ENCODE measurements around the gene SET. TPM values are rescaled to one million over a fixed set of nuclear protein-coding genes. Genes with fewer than 3 reads are reported as not detected.
A peak's percentile ranks its signal among the peaks of the same experiment; 100 is the strongest.

The SET gene
- polyA plus RNA-seq, 1 of the 3 experiments (the other 2 are of a cell fraction): 64.6 TPM

- no peaks in the 10 kb centered on the region for H3K36me3 ChIP-seq (replicated peaks in 1 of 2; ENCODE audit: control insufficient read depth in 1 of 2, insufficient read depth in 2 of 2, low read length in 1 of 2)
- no peaks in the 10 kb centered on the region for H3F3A ChIP-seq (replicated peaks; ENCODE audit: insufficient read depth)
- no peaks in the 10 kb centered on the region for H3K27me3 ChIP-seq (ENCODE audit: insufficient read depth)
- H3K4me1 ChIP-seq (ENCODE audit: control insufficient read depth in 1 of 2, insufficient read depth in 2 of 2, low read depth in 1 of 2, low read length in 1 of 2): peaks cover 0 to 3% of the 10 kb centered on the region in 2 experiments; a peak in 1 of 4 replicates
- no peak for TF ChIP-seq IRF3 (IDR thresholded peaks at IDR 0.05; ENCODE audit: low read depth, low read length)
- no peak for TF ChIP-seq ZBTB33 (IDR thresholded peaks at IDR 0.05; ENCODE audit: borderline replicate concordance, low read depth)
- TF ChIP-seq FOXJ3 (CRISPR knock-in tag; IDR thresholded peaks at IDR 0.05): no peak
- no peak for TF ChIP-seq TEAD4 (IDR thresholded peaks at IDR 0.05; ENCODE audit: borderline replicate concordance, insufficient read depth)
- TF ChIP-seq, protein P1, sequence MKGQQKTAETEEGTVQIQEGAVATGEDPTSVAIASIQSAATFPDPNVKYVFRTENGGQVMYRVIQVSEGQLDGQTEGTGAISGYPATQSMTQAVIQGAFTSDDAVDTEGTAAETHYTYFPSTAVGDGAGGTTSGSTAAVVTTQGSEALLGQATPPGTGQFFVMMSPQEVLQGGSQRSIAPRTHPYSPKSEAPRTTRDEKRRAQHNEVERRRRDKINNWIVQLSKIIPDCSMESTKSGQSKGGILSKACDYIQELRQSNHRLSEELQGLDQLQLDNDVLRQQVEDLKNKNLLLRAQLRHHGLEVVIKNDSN (IDR thresholded peaks at IDR 0.05; ENCODE audit: borderline replicate concordance, low read depth): no peak
- no peak for TF ChIP-seq YY1 (IDR thresholded peaks at IDR 0.05; ENCODE audit: low read depth)
- no peak for TF ChIP-seq FOSL2 (IDR thresholded peaks at IDR 0.05; ENCODE audit: borderline replicate concordance, low read depth)
- no peak for TF ChIP-seq SMC3 (IDR thresholded peaks at IDR 0.05; ENCODE audit: low read depth, low read length)
- TF ChIP-seq POLR2AphosphoS5 (IDR thresholded peaks at IDR 0.05; ENCODE audit: low read depth, low read length): no peak
- no peak for TF ChIP-seq TCF12 (IDR thresholded peaks at IDR 0.05)
- TF ChIP-seq RAD21 (IDR thresholded peaks at IDR 0.05; ENCODE audit: low read length): no peak
- TF ChIP-seq RFX5 (IDR thresholded peaks at IDR 0.05; ENCODE audit: low read length): no peak
- no peak for TF ChIP-seq FOXM1 (IDR thresholded peaks at IDR 0.05; ENCODE audit: low read depth)
- H3K9me2 ChIP-seq: no peaks in the 10 kb centered on the region
- no peak overlapping the region for H3K4me2 ChIP-seq
- no peaks in the 10 kb centered on the region for H3K9me3 ChIP-seq
- no peak overlapping the region for H3K27ac ChIP-seq (ENCODE audit: low read depth in 2 of 2, low read length in 1 of 2)
- DNase-seq: no peak
- H4K20me1 ChIP-seq (ENCODE audit: insufficient read depth): no peaks in the 10 kb centered on the region
- H3K4me3 ChIP-seq (ENCODE audit: low read depth in 2 of 2, low read length in 1 of 2): no peak overlapping the region
- no peak overlapping the region for H3K9ac ChIP-seq
- ChIA-PET POLR2A (no interaction called here), CTCF (interaction anchor here (2.1 to 2.6 kb wide), 2 partner anchors 11 to 13 kb away, joined by 7 to 14 read pairs; partner anchors contain the start of gene PKN3)
- H2AFZ ChIP-seq (ENCODE audit: low read depth): no peak overlapping the region
- H3K79me2 ChIP-seq (ENCODE audit: insufficient read depth): no peaks in the 10 kb centered on the region
- WGBS (ENCODE audit: low lambda C conversion rate): 86% methylated on average over 5 of the region's 6 CpGs
Observed at GRCh38 chr9:128715436-128715750, 26.4 kb downstream of the SET start.

- Histone ChIP-seq H3K4me2 (no peak overlapping the region), H3K9ac (no peak overlapping the region), H3K36me3 (replicated peaks in 1 of 2; ENCODE audit: control insufficient read depth in 1 of 2, insufficient read depth in 2 of 2, low read length in 1 of 2) (peaks cover 0 to 7% of the 10 kb centered on the region in 2 experiments), H4K20me1 (ENCODE audit: insufficient read depth) (no peaks in the 10 kb centered on the region), H3K9me3 (no peaks in the 10 kb centered on the region), H3K4me1 (ENCODE audit: control insufficient read depth in 1 of 2, insufficient read depth in 2 of 2, low read depth in 1 of 2, low read length in 1 of 2) (peaks cover 0 to 3% of the 10 kb centered on the region in 2 experiments; a peak in 1 of 4 replicates), H3F3A (replicated peaks; ENCODE audit: insufficient read depth) (no peaks in the 10 kb centered on the region), H3K4me3 (ENCODE audit: low read depth in 2 of 2, low read length in 1 of 2) (no peak overlapping the region), H3K27me3 (ENCODE audit: insufficient read depth) (no peaks in the 10 kb centered on the region), H2AFZ (ENCODE audit: low read depth) (no peak overlapping the region), H3K79me2 (ENCODE audit: insufficient read depth) (no peaks in the 10 kb centered on the region), H3K27ac (ENCODE audit: low read depth in 2 of 2, low read length in 1 of 2) (no peak overlapping the region), H3K9me2 (no peaks in the 10 kb centered on the region)
- peak; percentile 30 for DNase-seq
- ChIA-PET CTCF (interaction anchor here (0.7 to 2.6 kb wide), 3 partner anchors 13 to 69 kb away, joined by 3 to 14 read pairs (median 7); partner anchors contain the start of gene PKN3), POLR2A (interaction anchor here (0.7 kb wide), 1 partner anchor 54 kb away, joined by 7 read pairs; no protein-coding TSS in a partner anchor)
- 83% methylated on average over 6 of the region's 7 CpGs for WGBS (ENCODE audit: low lambda C conversion rate)
- TF ChIP-seq RFX5 (IDR thresholded peaks at IDR 0.05; ENCODE audit: low read length): no peak
- TF ChIP-seq TAF1 (IDR thresholded peaks at IDR 0.05; ENCODE audit: borderline replicate concordance, low read depth, low read length): no peak
- no peak for TF ChIP-seq RAD21 (IDR thresholded peaks at IDR 0.05; ENCODE audit: low read length)
- TF ChIP-seq GABPA (IDR thresholded peaks at IDR 0.05; ENCODE audit: low read depth): no peak
- TF ChIP-seq IRF3 (IDR thresholded peaks at IDR 0.05; ENCODE audit: low read depth, low read length): no peak
- TF ChIP-seq NRF1 (IDR thresholded peaks at IDR 0.05; ENCODE audit: low read depth, low read length): no peak
- TF ChIP-seq EP300 (IDR thresholded peaks at IDR 0.05; ENCODE audit: borderline replicate concordance in 1 of 2, low read depth in 1 of 2, low read length in 1 of 2): no peak
- TF ChIP-seq, protein P1 (IDR thresholded peaks at IDR 0.05; ENCODE audit: borderline replicate concordance, low read depth): no peak
- no peak for TF ChIP-seq RCOR1 (IDR thresholded peaks at IDR 0.05; ENCODE audit: low read length)
- TF ChIP-seq PBX3 (IDR thresholded peaks at IDR 0.05): no peak
- no peak for TF ChIP-seq RXRA (IDR thresholded peaks at IDR 0.05; ENCODE audit: borderline replicate concordance, low read depth)
Observed at GRCh38 chr9:128716581-128717254, 27.7 kb downstream of the SET start.

All from SK-N-SH (cell line).